ENCODE measurements around the gene WDR6. TPM values are rescaled to one million over a fixed set of nuclear protein-coding genes. Genes with fewer than 3 reads are reported as not detected.

The WDR6 gene
- total RNA-seq, 1 experiment from 2014 or later: 38.2 TPM

GRCh38 chr3:49012441-49013017 is 5.3 kb downstream of the WDR6 start:
- DNase-seq (ENCODE audit: low read depth): no peak
- in situ Hi-C loops (cut with HindIII; ENCODE audit: low pct_unique_long_range_greater_than_20kb, low sequenced_read_pairs): no loop called here

GRCh38 chr3:49013113-49013737 is 6.0 kb downstream of the WDR6 start:
- DNase-seq (ENCODE audit: low read depth): no peak
- in situ Hi-C loops (cut with HindIII; ENCODE audit: low pct_unique_long_range_greater_than_20kb, low sequenced_read_pairs): no loop called here

GRCh38 chr3:49013738-49014660 is 6.8 kb downstream of the WDR6 start:
- no peak for DNase-seq (ENCODE audit: low read depth)
- in situ Hi-C loops (cut with HindIII; ENCODE audit: low pct_unique_long_range_greater_than_20kb, low sequenced_read_pairs): no loop called here

GRCh38 chr3:49015072-49015471 is 7.9 kb downstream of the WDR6 start:
- in situ Hi-C loops (cut with HindIII; ENCODE audit: low pct_unique_long_range_greater_than_20kb, low sequenced_read_pairs): no loop called here
- DNase-seq (ENCODE audit: low read depth): no peak

- in situ Hi-C loops (cut with HindIII; ENCODE audit: low pct_unique_long_range_greater_than_20kb, low sequenced_read_pairs): no loop called here
- DNase-seq (ENCODE audit: low read depth): no peak
These were observed 8.6 kb downstream of the WDR6 start for GRCh38 chr3:49015765-49016164.

- in situ Hi-C loops (cut with HindIII; ENCODE audit: low pct_unique_long_range_greater_than_20kb, low sequenced_read_pairs): no loop called here
- no peak for DNase-seq (ENCODE audit: low read depth)
These were observed 9.4 kb downstream of the WDR6 start for GRCh38 chr3:49016414-49017228.

GRCh38 chr3:49017229-49017970 is 10.2 kb downstream of the WDR6 start:
- in situ Hi-C loops (cut with HindIII; ENCODE audit: low pct_unique_long_range_greater_than_20kb, low sequenced_read_pairs): no loop called here
- DNase-seq (ENCODE audit: low read depth): no peak

- DNase-seq (ENCODE audit: low read depth): peak; percentile 79
- in situ Hi-C loops (cut with HindIII; ENCODE audit: low pct_unique_long_range_greater_than_20kb, low sequenced_read_pairs): no loop called here
These were observed 10.9 kb downstream of the WDR6 start, which contains the start of gene DALRD3 for GRCh38 chr3:49017971-49018706. Gene DALRD3 (minus strand): TSS chr3:49018580. CDS start chr3:49018564, 16 bp downstream.

GRCh38 chr3:49018707-49019006 is 11.5 kb downstream of the WDR6 start:
- in situ Hi-C loops (cut with HindIII; ENCODE audit: low pct_unique_long_range_greater_than_20kb, low sequenced_read_pairs): no loop called here
- no peak for DNase-seq (ENCODE audit: low read depth)

GRCh38 chr3:49019941-49020329 is 12.7 kb downstream of the WDR6 start:
- DNase-seq (ENCODE audit: low read depth): no peak
- in situ Hi-C loops (cut with HindIII; ENCODE audit: low pct_unique_long_range_greater_than_20kb, low sequenced_read_pairs): no loop called here

- peak; percentile 29 for DNase-seq (ENCODE audit: low read depth)
- in situ Hi-C loops (cut with HindIII; ENCODE audit: low pct_unique_long_range_greater_than_20kb, low sequenced_read_pairs): no loop called here
These were observed 13.4 kb downstream of the WDR6 start for GRCh38 chr3:49020330-49021212.

- peak; percentile 97 for DNase-seq (ENCODE audit: low read depth)
- in situ Hi-C loops (cut with HindIII; ENCODE audit: low pct_unique_long_range_greater_than_20kb, low sequenced_read_pairs): no loop called here
These were observed 14.1 kb downstream of the WDR6 start for GRCh38 chr3:49021213-49021812.

GRCh38 chr3:49021813-49022687 is 14.9 kb downstream of the WDR6 start, which contains the start of gene NDUFAF3:
Gene NDUFAF3 (plus strand): TSS chr3:49022121. CDS start chr3:49022145, 24 bp downstream.
- in situ Hi-C loops (cut with HindIII; ENCODE audit: low pct_unique_long_range_greater_than_20kb, low sequenced_read_pairs): no loop called here
- DNase-seq (ENCODE audit: low read depth): peak; percentile 92

GRCh38 chr3:49022688-49023171 is 15.5 kb downstream of the WDR6 start:
- in situ Hi-C loops (cut with HindIII; ENCODE audit: low pct_unique_long_range_greater_than_20kb, low sequenced_read_pairs): no loop called here
- DNase-seq (ENCODE audit: low read depth): no peak

GRCh38 chr3:49023775-49024174 is 16.6 kb downstream of the WDR6 start:
- in situ Hi-C loops (cut with HindIII; ENCODE audit: low pct_unique_long_range_greater_than_20kb, low sequenced_read_pairs): no loop called here
- no peak for DNase-seq (ENCODE audit: low read depth)
